GM12892 (cell line): ENCODE data around the gene SCIN.
"Not testable (repeated sequence)": the region's sequence is repeated elsewhere in the genome, so short reads cannot be mapped to it uniquely, and the experiment has no call there.

Source experiments
- POLR2A ChIP-seq: IDR thresholded peaks from 2 replicates; pipeline ENCODE4 v1.6.1; 2011; ENCODE audit warnings: low read depth, low read length, control low read depth
- TAF1 ChIP-seq: IDR thresholded peaks from 2 replicates; pipeline ENCODE4 v1.6.1; 2011; ENCODE audit warnings: low read depth, mild to moderate bottlenecking, control low read depth, low read length, borderline replicate concordance

GRCh38 chr7:12527670-12528069 is 42.9 kb upstream of the SCIN start:
- not testable (repeated sequence) for TF ChIP-seq TAF1, POLR2A
